KMS-11 (cell line): ENCODE data around the gene PKN1.

ENCODE experiments used
- H2AFZ ChIP-seq: fragments of 200-600 bp; sonication (generic); 2 replicates; pipeline ENCODE4 v1.6.1; 2016; ENCODE audit warnings: antibody characterized with exemption, mixed run types, low read depth
- H3K27ac ChIP-seq: fragments of 200-600 bp; sonication (generic); 2 replicates; pipeline ENCODE4 v1.6.1; 2016; ENCODE audit warnings: mild to moderate bottlenecking, mixed run types
- H3K27me3 ChIP-seq: fragments of 200-600 bp; sonication (generic); 2 replicates; pipeline ENCODE4 v1.6.1; 2017; ENCODE audit warnings: mild to moderate bottlenecking, low read depth, mixed run types, moderate library complexity; ENCODE audit not compliant: insufficient read depth
- H3K36me3 ChIP-seq: fragments of 200-600 bp; sonication (generic); 2 replicates; pipeline ENCODE4 v1.6.1; 2017; ENCODE audit warnings: mild to moderate bottlenecking, mixed run types; ENCODE audit not compliant: insufficient read depth
- H3K4me1 ChIP-seq: fragments of 200-600 bp; sonication (generic); 2 replicates; pipeline ENCODE4 v1.6.1; 2016; ENCODE audit warnings: mild to moderate bottlenecking, low read depth, mixed run types; ENCODE audit not compliant: poor library complexity, severe bottlenecking
- H3K4me2 ChIP-seq: fragments of 200-600 bp; sonication (generic); 2 replicates; pipeline ENCODE4 v1.7.0; 2016; ENCODE audit warnings: mild to moderate bottlenecking, mixed run types
- H3K4me3 ChIP-seq: fragments of 200-600 bp; sonication (generic); IDR thresholded peaks from 2 replicates; pipeline ENCODE4 v1.6.1; 2017; ENCODE audit warnings: low read depth, low read length, mixed read lengths; ENCODE audit not compliant: insufficient read depth
- H3K79me2 ChIP-seq: fragments of 200-600 bp; sonication (generic); 2 replicates; pipeline ENCODE4 v1.6.1; 2016; ENCODE audit warnings: low read depth, mixed run types; ENCODE audit not compliant: insufficient read depth
- H3K9ac ChIP-seq: fragments of 200-600 bp; sonication (generic); 2 replicates; pipeline ENCODE4 v1.6.1; 2016; ENCODE audit warnings: mild to moderate bottlenecking, mixed run types
- H4K20me1 ChIP-seq: fragments of 200-600 bp; sonication (generic); 2 replicates; pipeline ENCODE4 v1.6.1; 2016; ENCODE audit warnings: mild to moderate bottlenecking, mixed run types; ENCODE audit not compliant: insufficient read depth
- CTCF ChIP-seq: fragments of 200-600 bp; sonication (generic); conservative IDR thresholded peaks from 2 replicates; pipeline ENCODE4 v1.6.1; 2017; ENCODE audit warnings: low read depth, mild to moderate bottlenecking, antibody characterized with exemption, low read length, moderate library complexity, mixed read lengths

The PKN1 gene

DNA sequence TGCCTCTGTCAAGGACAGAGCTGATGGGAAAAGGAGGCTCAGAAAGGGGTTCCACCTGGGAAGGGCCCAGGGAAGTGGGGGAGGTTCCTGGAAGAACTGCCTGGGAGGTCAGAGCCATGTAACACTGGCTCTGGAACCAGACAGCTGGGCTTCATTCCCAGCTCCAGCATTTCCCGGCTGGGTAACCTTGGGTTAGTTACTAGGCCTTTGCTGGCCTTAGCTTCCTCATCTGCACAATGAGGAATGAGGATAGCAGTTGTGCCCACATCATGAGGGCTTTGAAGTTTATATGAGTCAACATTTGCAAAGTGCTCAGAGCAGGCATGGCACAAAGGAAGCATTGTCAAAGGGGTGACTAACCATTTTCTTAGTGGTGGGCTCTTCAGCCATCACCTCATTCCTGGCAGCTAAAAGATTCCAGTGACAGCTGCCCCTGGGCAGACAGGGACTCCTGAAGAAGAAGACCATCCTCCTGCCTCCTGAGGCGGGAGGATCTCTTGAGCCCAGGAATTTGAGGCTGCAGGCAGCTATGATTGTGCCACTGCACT is 86.8 kb downstream of the PKN1 start:
- Histone ChIP-seq H3K79me2 (peaks cover 23% of the 10 kb centered on the region), H3K27me3 (no peaks in the 10 kb centered on the region), H4K20me1 (peaks cover 17% of the 10 kb centered on the region; the same call in 1 of the 2 replicates), H3K4me1 (peaks cover 22% of the 10 kb centered on the region), H3K27ac (no peak overlapping the region), H3K36me3 (peaks cover 10% of the 10 kb centered on the region; the same call in 1 of the 2 replicates), H2AFZ (no peak overlapping the region), H3K9ac (no peak overlapping the region), H3K4me3 (no peak overlapping the region), H3K4me2 (no peak overlapping the region)
- TF ChIP-seq CTCF = no peak

- TF ChIP-seq CTCF = no peak
Measured at GRCh38 chr19:14520543-14520942, 87.4 kb downstream of the PKN1 start.

More at GRCh38 chr19:14520543-14520942, 87.4 kb downstream of the PKN1 start:
- Histone ChIP-seq H3K4me2 (no peak overlapping the region), H3K4me3 (no peak overlapping the region), H3K9ac (no peak overlapping the region), H4K20me1 (peaks cover 17% of the 10 kb centered on the region; the same call in 1 of the 2 replicates), H3K79me2 (peaks cover 23% of the 10 kb centered on the region), H2AFZ (no peak overlapping the region), H3K4me1 (peaks cover 18% of the 10 kb centered on the region), H3K36me3 (peaks cover 9% of the 10 kb centered on the region; the same call in 1 of the 2 replicates), H3K27me3 (no peaks in the 10 kb centered on the region), H3K27ac (no peak overlapping the region)
